IPS-15b (cell line): ENCODE measurements around the gene SOHLH2.

ENCODE experiments used
- H3K27me3 ChIP-seq: one replicate; pipeline ENCODE4 v1.6.1; 2013; ENCODE audit warnings: low read length; ENCODE audit not compliant: control insufficient read depth, insufficient read depth
- H3K36me3 ChIP-seq: one replicate; pipeline ENCODE4 v1.6.1; 2013; ENCODE audit warnings: low read length; ENCODE audit not compliant: control insufficient read depth, insufficient read depth
- H3K4me1 ChIP-seq: one replicate; pipeline ENCODE4 v1.6.1; 2013; ENCODE audit warnings: mild to moderate bottlenecking, low read length; ENCODE audit not compliant: control insufficient read depth, insufficient read depth
- H3K4me3 ChIP-seq: one replicate; pipeline ENCODE4 v1.5.1; 2013; ENCODE audit warnings: low read depth, low read length
- H3K9ac ChIP-seq: one replicate; pipeline ENCODE4 v1.6.1; 2013; ENCODE audit warnings: low read depth, mild to moderate bottlenecking, low read length
- H3K9me3 ChIP-seq: one replicate; pipeline ENCODE4 v1.6.1; 2013; ENCODE audit warnings: mild to moderate bottlenecking, low read length; ENCODE audit not compliant: control insufficient read depth, insufficient read depth

SOHLH2 gene, protein sequence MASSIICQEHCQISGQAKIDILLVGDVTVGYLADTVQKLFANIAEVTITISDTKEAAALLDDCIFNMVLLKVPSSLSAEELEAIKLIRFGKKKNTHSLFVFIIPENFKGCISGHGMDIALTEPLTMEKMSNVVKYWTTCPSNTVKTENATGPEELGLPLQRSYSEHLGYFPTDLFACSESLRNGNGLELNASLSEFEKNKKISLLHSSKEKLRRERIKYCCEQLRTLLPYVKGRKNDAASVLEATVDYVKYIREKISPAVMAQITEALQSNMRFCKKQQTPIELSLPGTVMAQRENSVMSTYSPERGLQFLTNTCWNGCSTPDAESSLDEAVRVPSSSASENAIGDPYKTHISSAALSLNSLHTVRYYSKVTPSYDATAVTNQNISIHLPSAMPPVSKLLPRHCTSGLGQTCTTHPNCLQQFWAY

DNA sequence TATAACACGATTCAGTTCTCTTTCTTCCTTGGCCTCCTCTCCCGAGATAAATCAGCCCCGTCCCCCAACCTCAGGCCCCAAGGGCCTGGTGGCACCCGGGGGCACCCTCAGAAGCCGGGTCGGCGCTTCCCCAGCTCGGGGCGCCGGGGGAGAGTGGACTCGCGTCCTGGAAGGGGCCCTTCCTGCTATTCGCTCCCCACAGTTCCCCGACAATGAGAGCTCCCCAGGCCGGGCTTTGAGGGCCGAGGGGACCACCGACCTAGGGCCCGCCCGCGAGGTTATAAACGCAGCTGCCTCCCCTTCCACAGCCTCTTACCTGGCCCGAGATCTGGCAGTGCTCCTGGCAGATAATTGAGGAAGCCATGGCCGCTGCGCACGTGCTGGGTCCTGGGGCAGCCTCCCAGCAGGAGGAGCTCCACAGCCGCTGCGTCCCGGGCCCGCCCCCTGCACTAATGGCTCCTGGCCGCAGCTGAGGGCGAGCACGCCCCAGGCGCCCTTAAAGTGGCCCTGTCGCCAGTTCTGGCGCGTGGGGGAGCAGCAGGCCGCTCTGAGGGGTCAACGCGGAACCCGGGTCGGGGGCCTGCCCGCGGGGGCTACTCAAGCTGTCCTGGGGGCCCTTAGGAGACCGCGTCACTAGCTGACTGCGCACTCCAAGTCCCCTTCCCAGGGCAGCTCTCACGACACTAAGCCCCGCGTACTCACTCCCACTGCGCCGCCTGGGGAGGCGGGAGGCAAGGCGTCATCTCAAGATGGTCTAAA is at the start of gene SOHLH2:
SOHLH2 (minus strand) TSS at position 394 of the 759 bp plus-strand sequence; CDS start at position 364, 30 bp downstream.
- Histone ChIP-seq H3K4me1 (peaks cover 4% of the 10 kb centered on the region), H3K27me3 (no peaks in the 10 kb centered on the region), H3K4me3 (no peak within 1 kb of the TSS), H3K9me3 (no peaks in the 10 kb centered on the region), H3K9ac (no peak within 1 kb of the TSS), H3K36me3 (no peaks in the 10 kb centered on the region)

- no peaks in the 10 kb centered on the region for H3K4me1 ChIP-seq
- H3K27me3 ChIP-seq: no peaks in the 10 kb centered on the region
- no peaks in the 10 kb centered on the region for H3K9me3 ChIP-seq
Measured at GRCh38 chr13:36261976-36262375, 47.6 kb upstream of the SOHLH2 start.

GRCh38 chr13:36261011-36261410 is 46.7 kb upstream of the SOHLH2 start:
- H3K9ac ChIP-seq: no peak overlapping the region
- H3K4me3 ChIP-seq: no peak overlapping the region
- H3K4me1 ChIP-seq: no peaks in the 10 kb centered on the region
- H3K36me3 ChIP-seq: peaks cover 9% of the 10 kb centered on the region
- H3K9me3 ChIP-seq: no peaks in the 10 kb centered on the region
- H3K27me3 ChIP-seq: no peaks in the 10 kb centered on the region

More at GRCh38 chr13:36261976-36262375, 47.6 kb upstream of the SOHLH2 start:
- peaks cover 5% of the 10 kb centered on the region for H3K36me3 ChIP-seq
- no peak overlapping the region for H3K9ac ChIP-seq
- H3K4me3 ChIP-seq: no peak overlapping the region

DNA sequence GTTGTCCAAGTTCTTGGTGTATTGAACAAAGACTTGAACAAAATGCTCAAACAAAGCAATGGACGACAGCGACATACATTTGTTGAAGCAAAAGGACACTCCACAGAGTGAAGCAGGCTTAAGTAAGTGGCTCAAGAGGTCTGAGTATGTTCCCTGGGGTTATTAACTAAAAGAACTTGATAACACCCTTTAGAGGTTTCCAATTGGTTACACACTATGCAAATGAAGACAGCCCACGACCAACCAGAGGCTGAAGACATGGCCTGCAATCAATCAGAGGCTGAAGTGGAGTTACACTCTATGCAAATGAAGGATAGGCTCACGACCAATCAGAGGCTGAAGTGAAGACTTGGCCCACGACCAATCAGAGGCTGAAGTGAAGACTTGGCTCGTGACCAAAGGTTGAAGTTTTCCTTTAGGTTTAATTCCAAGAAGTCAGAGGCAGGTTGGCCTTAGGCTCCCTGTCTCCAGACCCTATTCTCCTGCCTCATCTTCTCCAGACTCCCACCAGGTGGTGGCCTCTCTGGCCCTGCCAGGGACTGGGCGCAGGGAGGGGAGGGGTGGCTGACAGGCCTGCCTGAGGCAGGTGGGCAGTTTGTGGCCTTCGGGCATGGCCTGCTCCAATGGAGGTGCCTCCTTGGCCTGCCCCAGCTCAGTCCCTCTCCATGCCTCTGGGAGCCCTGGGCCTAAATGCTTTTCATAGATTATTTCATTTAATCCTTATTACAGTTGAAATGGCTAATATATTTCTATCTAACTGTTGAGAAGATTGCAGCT is 45.2 kb upstream of the SOHLH2 start:
- Histone ChIP-seq H3K27me3 (no peaks in the 10 kb centered on the region), H3K4me3 (no peak overlapping the region), H3K36me3 (peaks cover 13% of the 10 kb centered on the region), H3K9ac (no peak overlapping the region), H3K9me3 (no peaks in the 10 kb centered on the region), H3K4me1 (no peaks in the 10 kb centered on the region)

- Histone ChIP-seq H3K36me3 (peaks cover 13% of the 10 kb centered on the region), H3K4me1 (no peaks in the 10 kb centered on the region), H3K4me3 (no peak overlapping the region), H3K9me3 (no peaks in the 10 kb centered on the region), H3K27me3 (no peaks in the 10 kb centered on the region), H3K9ac (no peak overlapping the region)
Measured at GRCh38 chr13:36258831-36259230, 44.5 kb upstream of the SOHLH2 start.

DNA sequence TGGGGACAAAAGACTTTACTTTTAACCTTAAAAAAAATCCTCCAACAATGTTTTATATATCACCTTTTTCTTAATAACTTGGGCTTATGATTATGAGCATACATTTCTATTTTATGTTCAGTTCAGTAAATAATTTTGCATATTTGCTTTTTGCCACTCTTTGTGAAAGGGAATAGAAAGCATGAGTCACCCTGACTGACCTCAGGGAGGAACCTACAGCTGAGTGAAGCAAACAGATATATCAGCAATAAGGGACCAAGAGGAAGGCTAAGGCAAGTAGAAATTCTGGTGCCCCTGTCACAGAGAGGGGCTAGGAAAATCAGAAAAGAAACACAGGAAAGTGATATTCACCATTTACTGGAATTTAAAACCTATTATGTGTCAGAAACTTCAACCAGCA is 37.2 kb upstream of the SOHLH2 start:
- peaks cover 13% of the 10 kb centered on the region for H3K36me3 ChIP-seq
- no peaks in the 10 kb centered on the region for H3K9me3 ChIP-seq
- H3K9ac ChIP-seq: no peak overlapping the region
- no peaks in the 10 kb centered on the region for H3K4me1 ChIP-seq
- H3K27me3 ChIP-seq: no peaks in the 10 kb centered on the region
- H3K4me3 ChIP-seq: no peak overlapping the region

DNA sequence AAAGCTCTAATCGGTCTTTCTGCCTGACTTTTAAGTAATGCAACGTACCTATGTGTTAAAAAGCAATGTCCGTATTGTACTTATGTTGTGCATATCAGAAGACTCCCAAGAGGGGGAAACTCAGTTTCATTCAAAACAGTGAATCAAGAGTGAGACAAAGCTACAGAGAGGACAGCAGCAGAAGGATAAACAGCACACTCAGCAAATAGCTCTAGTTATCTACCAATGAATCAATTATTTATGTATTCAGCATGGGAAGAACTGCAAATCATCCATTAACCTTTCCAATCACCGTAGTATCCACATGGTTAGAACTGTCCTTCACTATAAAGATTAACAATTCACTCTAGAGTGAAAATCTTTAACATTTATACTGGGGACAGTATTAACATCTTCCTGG is 36.7 kb upstream of the SOHLH2 start:
- H3K4me3 ChIP-seq: no peak overlapping the region
- H3K4me1 ChIP-seq: no peaks in the 10 kb centered on the region
- H3K9ac ChIP-seq: no peak overlapping the region
- H3K27me3 ChIP-seq: no peaks in the 10 kb centered on the region
- H3K9me3 ChIP-seq: no peaks in the 10 kb centered on the region
- H3K36me3 ChIP-seq: peaks cover 13% of the 10 kb centered on the region

- no peaks in the 10 kb centered on the region for H3K27me3 ChIP-seq
- H3K9ac ChIP-seq: no peak overlapping the region
- H3K9me3 ChIP-seq: no peaks in the 10 kb centered on the region
- peaks cover 11% of the 10 kb centered on the region for H3K36me3 ChIP-seq
- no peak overlapping the region for H3K4me3 ChIP-seq
- no peaks in the 10 kb centered on the region for H3K4me1 ChIP-seq
Measured at GRCh38 chr13:36248700-36249099, 34.3 kb upstream of the SOHLH2 start.

DNA sequence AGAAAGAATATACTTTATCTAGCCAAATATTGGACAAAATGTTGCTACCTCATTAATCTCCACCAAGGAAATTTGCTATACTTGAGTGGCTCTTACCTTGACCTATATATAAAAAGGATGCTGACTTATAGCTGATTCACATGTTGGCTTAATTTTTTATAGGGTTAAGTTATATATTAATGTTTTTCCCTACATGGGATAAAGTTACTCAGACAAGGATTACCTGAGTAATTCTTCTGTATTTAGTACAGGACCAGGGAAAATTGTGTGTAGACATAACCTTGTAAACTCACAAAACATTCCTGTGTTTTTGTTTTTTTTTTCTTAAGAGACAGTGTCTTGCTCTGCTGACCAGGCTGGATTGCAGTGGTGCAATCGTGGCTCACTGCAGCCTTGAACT is 30.6 kb upstream of the SOHLH2 start:
- Histone ChIP-seq H3K36me3 (peaks cover 15% of the 10 kb centered on the region), H3K4me1 (no peaks in the 10 kb centered on the region), H3K9me3 (no peaks in the 10 kb centered on the region), H3K27me3 (no peaks in the 10 kb centered on the region), H3K4me3 (no peak overlapping the region), H3K9ac (no peak overlapping the region)

GRCh38 chr13:36244073-36244472 is 29.7 kb upstream of the SOHLH2 start:
- Histone ChIP-seq H3K9ac (no peak overlapping the region), H3K4me3 (no peak overlapping the region), H3K27me3 (no peaks in the 10 kb centered on the region), H3K9me3 (no peaks in the 10 kb centered on the region), H3K36me3 (peaks cover 15% of the 10 kb centered on the region), H3K4me1 (no peaks in the 10 kb centered on the region)

- no peaks in the 10 kb centered on the region for H3K27me3 ChIP-seq
- no peak overlapping the region for H3K9ac ChIP-seq
- no peak overlapping the region for H3K4me3 ChIP-seq
- no peaks in the 10 kb centered on the region for H3K9me3 ChIP-seq
- H3K4me1 ChIP-seq: no peaks in the 10 kb centered on the region
- H3K36me3 ChIP-seq: peaks cover 15% of the 10 kb centered on the region
Measured at GRCh38 chr13:36242761-36243160, 28.4 kb upstream of the SOHLH2 start.
